HepG2 (cell line): Measurements from ENCODE around the gene PRTN3. TPM values are rescaled to one million over a fixed set of nuclear protein-coding genes. Genes with fewer than 3 reads are reported as not detected.
A peak's percentile ranks its signal among the peaks of the same experiment; 100 is the strongest.

ENCODE experiments used
- ARID3A ChIP-seq: IDR thresholded peaks from 2 replicates; pipeline ENCODE4 v1.6.1; 2012; ENCODE audit warnings: low read depth, low read length, improper control_type of control experiment
- CEBPG ChIP-seq: IDR thresholded peaks from 2 replicates; pipeline ENCODE4 v1.6.1; 2016
- CHCHD3 ChIP-seq: sonication (generic); formaldehyde crosslinking; IDR thresholded peaks from 2 replicates; pipeline ENCODE4 v1.8.0; 2022; ENCODE audit warnings: mild to moderate bottlenecking, missing genetic modification reagents, moderate library complexity
- MYC ChIP-seq: sonication (generic); formaldehyde crosslinking; IDR thresholded peaks from 2 replicates; pipeline ENCODE4 v1.9.0; 2021; ENCODE audit warnings: missing genetic modification reagents, borderline replicate concordance
- PRDM15 ChIP-seq: sonication (generic); formaldehyde crosslinking; IDR thresholded peaks from 2 replicates; pipeline ENCODE4 v1.4.0; 2020; ENCODE audit warnings: missing genetic modification reagents
- THYN1 ChIP-seq: sonication (generic); formaldehyde crosslinking; IDR thresholded peaks from 2 replicates; pipeline ENCODE4 v1.8.1; 2023; ENCODE audit warnings: low read depth, mild to moderate bottlenecking, moderate library complexity, missing genetic modification reagents, borderline replicate concordance
- TIGD3 ChIP-seq: sonication (generic); formaldehyde crosslinking; IDR thresholded peaks from 2 replicates; pipeline ENCODE4 v1.5.1; 2020; ENCODE audit warnings: mild to moderate bottlenecking, missing genetic modification reagents, borderline replicate concordance
- ZBTB44 ChIP-seq: sonication (generic); formaldehyde crosslinking; IDR thresholded peaks from 2 replicates; pipeline ENCODE4 v1.4.0; 2020; ENCODE audit warnings: missing genetic modification reagents
- ZNF264 ChIP-seq: sonication (generic); formaldehyde crosslinking; IDR thresholded peaks from 2 replicates; pipeline ENCODE4 v1.4.0; 2020; ENCODE audit warnings: missing genetic modification reagents
- ZNF333 ChIP-seq: sonication (generic); formaldehyde crosslinking; IDR thresholded peaks from 2 replicates; pipeline ENCODE4 v1.4.0; 2020; ENCODE audit warnings: mild to moderate bottlenecking, missing genetic modification reagents, borderline replicate concordance
- ZNF335 ChIP-seq: sonication (generic); formaldehyde crosslinking; IDR thresholded peaks from 2 replicates; pipeline ENCODE4 v1.4.0; 2020; ENCODE audit warnings: missing genetic modification reagents
- ZNF775 ChIP-seq: sonication (generic); formaldehyde crosslinking; IDR thresholded peaks from 2 replicates; pipeline ENCODE4 v1.4.0; 2020; ENCODE audit warnings: missing genetic modification reagents, mild to moderate bottlenecking, moderate library complexity, borderline replicate concordance
- ZNF883 ChIP-seq: sonication (generic); formaldehyde crosslinking; IDR thresholded peaks from 2 replicates; pipeline ENCODE4 v1.5.1; 2020; ENCODE audit warnings: mild to moderate bottlenecking, missing genetic modification reagents; ENCODE audit errors: not compliant biosample characterization
- polyA plus RNA-seq, 8 experiments: library from polyadenylated mRNA; depleted of rRNA in 3 of 8; stranded (reverse) in 7 of 8; unstranded in 1 of 8; fragments of >200 nt; fragmentation: Illumina TruSeq in 4 of 8; extraction: Trizol in 4 of 8; gene quantifications; 2 replicates each; pipeline versions ENCODE4 v1.2.1 to v1.2.3, GENCODE V29; 2011 to 2016; ENCODE audit warnings: low read depth in 4 of 8, missing spikeins in 1 of 8, mixed read lengths in 1 of 8; ENCODE audit not compliant: insufficient read depth in 1 of 8
- total RNA-seq, 5 experiments: library from RNA; depleted of rRNA; stranded (reverse); fragments of >200 nt; fragmentation: Illumina TruSeq; extraction: Trizol; gene quantifications; 2 replicates each; pipeline ENCODE4 v1.2.3, GENCODE V29; 2016; ENCODE audit warnings: low read depth in 1 of 5
- TF ChIP-seq, protein P1 (sequence below): sonication (generic); formaldehyde crosslinking; IDR thresholded peaks from 2 replicates; pipeline ENCODE4 v1.4.0; 2020; ENCODE audit warnings: missing genetic modification reagents
- TF ChIP-seq, protein P2 (sequence below): sonication (generic); formaldehyde crosslinking; IDR thresholded peaks from 2 replicates; pipeline ENCODE4 v1.8.1; 2023; ENCODE audit warnings: mild to moderate bottlenecking, missing genetic modification reagents
- TF ChIP-seq, protein P3 (sequence below): IDR thresholded peaks from 2 replicates; pipeline ENCODE4 v1.6.1; 2012; ENCODE audit warnings: inconsistent platforms

The PRTN3 gene
- total and polyA plus RNA-seq, 2 of the 13 experiments (the other 11 are each of a cell fraction or from before 2014, with no cell fraction given): not detected

DNA sequence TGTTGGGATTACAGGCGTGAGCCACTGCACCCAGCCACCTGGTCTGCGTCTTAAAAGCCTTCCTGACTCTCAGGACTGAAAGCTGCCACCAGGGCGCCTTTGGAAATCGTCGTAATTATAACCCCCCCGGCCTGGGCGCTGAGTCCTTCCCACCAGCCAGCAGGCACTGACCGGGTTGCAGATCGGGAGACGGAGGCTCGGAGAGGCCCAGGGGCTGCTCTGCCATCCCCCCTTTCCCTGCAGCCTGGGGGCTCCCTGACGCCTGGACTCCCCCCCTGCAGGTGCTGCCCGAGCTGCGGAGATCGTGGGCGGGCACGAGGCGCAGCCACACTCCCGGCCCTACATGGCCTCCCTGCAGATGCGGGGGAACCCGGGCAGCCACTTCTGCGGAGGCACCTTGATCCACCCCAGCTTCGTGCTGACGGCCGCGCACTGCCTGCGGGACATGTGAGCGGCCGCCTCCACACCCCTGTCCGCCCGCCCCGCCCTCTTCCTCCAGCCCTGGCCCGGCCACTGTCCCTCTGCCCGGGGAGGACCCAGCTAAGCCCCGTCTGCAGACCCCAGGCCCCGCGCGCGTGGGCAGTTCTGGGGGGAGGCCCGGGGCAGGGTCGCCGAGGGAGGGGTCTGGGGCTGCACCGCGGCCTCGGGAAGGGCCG, 2.5 kb downstream of the PRTN3 start (continued):
- no peak for TF ChIP-seq THYN1
- TF ChIP-seq ZNF775 (CRISPR knock-in tag): no peak
- TF ChIP-seq CEBPG (CRISPR knock-in tag): no peak
- TF ChIP-seq ARID3A: no peak
- TF ChIP-seq ZBTB44 (CRISPR knock-in tag): no peak
- TF ChIP-seq, protein P1, sequence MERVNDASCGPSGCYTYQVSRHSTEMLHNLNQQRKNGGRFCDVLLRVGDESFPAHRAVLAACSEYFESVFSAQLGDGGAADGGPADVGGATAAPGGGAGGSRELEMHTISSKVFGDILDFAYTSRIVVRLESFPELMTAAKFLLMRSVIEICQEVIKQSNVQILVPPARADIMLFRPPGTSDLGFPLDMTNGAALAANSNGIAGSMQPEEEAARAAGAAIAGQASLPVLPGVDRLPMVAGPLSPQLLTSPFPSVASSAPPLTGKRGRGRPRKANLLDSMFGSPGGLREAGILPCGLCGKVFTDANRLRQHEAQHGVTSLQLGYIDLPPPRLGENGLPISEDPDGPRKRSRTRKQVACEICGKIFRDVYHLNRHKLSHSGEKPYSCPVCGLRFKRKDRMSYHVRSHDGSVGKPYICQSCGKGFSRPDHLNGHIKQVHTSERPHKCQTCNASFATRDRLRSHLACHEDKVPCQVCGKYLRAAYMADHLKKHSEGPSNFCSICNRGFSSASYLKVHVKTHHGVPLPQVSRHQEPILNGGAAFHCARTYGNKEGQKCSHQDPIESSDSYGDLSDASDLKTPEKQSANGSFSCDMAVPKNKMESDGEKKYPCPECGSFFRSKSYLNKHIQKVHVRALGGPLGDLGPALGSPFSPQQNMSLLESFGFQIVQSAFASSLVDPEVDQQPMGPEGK (CRISPR knock-in tag): peak; percentile 34; the same call in 1 of the 2 replicates
- TF ChIP-seq ZNF264: no peak
- TF ChIP-seq ZNF333 (CRISPR knock-in tag): no peak
- TF ChIP-seq CHCHD3 (CRISPR knock-in tag): no peak
- TF ChIP-seq, protein P2, sequence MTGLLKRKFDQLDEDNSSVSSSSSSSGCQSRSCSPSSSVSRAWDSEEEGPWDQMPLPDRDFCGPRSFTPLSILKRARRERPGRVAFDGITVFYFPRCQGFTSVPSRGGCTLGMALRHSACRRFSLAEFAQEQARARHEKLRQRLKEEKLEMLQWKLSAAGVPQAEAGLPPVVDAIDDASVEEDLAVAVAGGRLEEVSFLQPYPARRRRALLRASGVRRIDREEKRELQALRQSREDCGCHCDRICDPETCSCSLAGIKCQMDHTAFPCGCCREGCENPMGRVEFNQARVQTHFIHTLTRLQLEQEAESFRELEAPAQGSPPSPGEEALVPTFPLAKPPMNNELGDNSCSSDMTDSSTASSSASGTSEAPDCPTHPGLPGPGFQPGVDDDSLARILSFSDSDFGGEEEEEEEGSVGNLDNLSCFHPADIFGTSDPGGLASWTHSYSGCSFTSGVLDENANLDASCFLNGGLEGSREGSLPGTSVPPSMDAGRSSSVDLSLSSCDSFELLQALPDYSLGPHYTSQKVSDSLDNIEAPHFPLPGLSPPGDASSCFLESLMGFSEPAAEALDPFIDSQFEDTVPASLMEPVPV (CRISPR knock-in tag): 0 out of 2 replicates have a peak, but pooled peaks have one; percentile 26
- TF ChIP-seq TIGD3: no peak
- TF ChIP-seq, protein P3, sequence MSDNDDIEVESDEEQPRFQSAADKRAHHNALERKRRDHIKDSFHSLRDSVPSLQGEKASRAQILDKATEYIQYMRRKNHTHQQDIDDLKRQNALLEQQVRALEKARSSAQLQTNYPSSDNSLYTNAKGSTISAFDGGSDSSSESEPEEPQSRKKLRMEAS: peak; percentile 19; the same call in 1 of the 2 replicates
- no peak for TF ChIP-seq MYC (CRISPR knock-in tag)
- no peak for TF ChIP-seq ZNF335 (CRISPR knock-in tag)
- TF ChIP-seq PRDM15 (CRISPR knock-in tag): no peak
- TF ChIP-seq ZNF883 (CRISPR knock-in tag): no peak
